Stimulated activated CD8-positive, alpha-beta memory T cell treated with anti-CD3 and anti-CD28 coated beads, Interleukin-4, amount 100 ng/mL, for 1 hour (primary cell): ENCODE results near the gene FAM180A.
"Not testable (repeated sequence)": the region's sequence is repeated elsewhere in the genome, so short reads cannot be mapped to it uniquely, and the experiment has no call there.

ENCODE experiments used
- DNase-seq, 2 donors: peaks; one replicate each; pipeline ENCODE4 v3.0.0-alpha.2; 2020; ENCODE audit warnings: low read depth in 2 of 2, low spot score in 1 of 2

Gene FAM180A

DNA sequence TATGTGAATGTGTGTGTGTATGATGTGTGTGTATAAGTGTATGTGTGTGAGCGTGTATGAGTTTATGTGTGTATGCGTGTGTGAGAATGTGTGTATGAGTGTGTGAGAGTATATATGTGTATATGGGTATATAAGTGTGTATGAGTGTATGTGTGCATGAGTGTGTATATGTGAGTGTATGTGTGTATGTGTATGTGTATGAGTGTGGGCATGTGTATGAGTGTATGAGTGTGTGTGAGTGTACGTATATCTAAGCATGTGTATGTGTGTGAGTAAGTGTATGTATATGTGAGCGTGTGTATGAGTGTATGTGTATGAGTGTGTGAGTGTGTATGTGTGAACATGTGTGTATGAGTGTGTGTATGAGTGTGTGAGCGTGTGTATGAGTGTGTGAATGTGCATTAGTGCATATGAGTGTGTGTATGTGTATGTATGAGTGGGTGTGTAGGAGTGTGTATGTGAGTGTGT lies 33.5 kb downstream of the FAM180A start:
- no peak for DNase-seq

DNA sequence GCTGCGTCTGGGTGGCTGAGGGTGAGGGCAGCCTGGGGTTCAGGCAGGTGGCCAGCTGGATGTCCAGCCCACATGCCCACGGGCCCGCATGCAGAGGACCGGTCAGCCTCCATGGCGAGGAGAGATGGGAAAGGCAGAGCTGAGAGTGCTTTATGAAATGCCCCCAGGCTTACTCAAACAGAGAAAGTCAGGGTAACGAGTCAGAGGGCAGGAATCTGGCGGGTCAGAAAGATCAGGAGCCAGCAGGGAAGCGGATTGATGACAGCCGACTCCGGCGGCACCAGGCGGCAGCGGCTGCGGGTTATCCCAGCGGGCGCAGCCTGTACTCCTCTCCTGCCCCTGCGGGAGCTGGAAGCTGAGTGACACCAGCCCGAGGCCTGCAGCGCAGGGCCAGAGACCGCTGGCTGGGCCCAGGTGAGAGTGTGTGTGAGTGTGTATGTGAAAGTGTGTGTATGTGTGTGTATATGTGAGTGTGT lies 34.0 kb downstream of the FAM180A start:
- DNase-seq, result no peak

- no peak for DNase-seq
These were observed 34.7 kb downstream of the FAM180A start for GRCh38 chr7:135713836-135714470.

DNA sequence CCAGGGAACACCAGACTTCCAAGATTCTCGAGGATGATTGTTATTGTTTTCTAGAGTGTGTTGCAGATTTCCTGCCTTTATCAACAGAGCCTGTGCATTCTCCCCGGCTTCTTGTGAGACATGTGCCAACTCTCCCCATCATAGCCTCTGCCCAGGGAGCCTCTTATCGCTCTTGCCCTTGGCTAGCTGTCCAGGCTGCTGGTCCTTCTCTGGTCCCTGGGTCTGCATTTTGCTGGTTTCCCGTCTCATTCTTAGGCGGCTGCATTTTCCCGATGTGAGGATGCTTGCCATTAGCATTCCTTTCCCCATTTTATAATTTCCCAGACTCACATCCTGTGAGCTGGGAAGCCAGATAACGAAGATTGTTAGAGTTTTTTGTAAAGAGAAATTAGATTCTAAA lies 35.8 kb downstream of the FAM180A start:
- DNase-seq, result no peak

DNA sequence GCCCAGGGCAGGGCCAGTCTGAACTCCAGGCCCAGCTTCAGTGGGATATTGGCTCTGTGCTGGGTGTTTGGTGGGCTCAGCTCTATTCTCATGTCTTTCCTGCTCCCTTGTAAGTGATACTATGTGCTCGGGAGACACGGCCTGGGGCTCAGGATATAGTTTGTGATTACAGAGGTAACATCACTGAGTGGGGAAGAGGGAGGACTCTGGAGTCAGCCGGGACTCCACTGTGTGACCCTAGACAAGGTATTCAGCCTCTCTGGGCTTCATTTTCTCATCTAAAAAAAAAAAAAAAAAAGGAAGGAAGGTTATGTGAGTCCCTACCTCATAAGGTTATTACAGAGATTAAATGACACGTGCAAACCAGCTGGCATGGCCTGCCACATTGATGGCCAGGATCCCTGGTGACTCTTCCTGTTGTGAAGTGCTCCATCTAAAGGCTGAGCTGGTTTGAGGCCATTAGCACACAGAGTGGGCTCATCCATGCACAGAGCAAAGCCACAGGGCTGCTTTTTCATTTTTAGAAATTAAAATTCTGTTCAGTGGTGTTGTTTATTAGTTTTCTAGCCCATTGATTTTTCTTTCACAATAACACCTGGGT lies 36.3 kb downstream of the FAM180A start:
- DNase-seq, result no peak

DNA sequence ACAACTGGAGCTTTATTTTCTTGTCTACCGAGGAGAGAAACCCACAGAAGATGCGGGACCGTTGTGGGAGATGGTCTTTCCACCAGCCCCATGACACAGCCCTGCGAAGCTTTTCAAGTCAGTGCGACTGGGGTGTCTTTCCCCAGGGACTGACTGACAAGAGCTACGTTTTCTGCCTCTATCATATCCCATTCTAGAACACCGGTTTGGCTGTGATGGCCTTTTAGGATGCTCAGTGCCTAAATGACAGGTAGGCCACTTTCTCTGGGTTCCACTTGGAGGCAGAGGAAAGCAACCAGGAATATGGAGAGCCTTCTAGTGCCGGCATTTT lies 37.5 kb downstream of the FAM180A start:
- no peak for DNase-seq

DNA sequence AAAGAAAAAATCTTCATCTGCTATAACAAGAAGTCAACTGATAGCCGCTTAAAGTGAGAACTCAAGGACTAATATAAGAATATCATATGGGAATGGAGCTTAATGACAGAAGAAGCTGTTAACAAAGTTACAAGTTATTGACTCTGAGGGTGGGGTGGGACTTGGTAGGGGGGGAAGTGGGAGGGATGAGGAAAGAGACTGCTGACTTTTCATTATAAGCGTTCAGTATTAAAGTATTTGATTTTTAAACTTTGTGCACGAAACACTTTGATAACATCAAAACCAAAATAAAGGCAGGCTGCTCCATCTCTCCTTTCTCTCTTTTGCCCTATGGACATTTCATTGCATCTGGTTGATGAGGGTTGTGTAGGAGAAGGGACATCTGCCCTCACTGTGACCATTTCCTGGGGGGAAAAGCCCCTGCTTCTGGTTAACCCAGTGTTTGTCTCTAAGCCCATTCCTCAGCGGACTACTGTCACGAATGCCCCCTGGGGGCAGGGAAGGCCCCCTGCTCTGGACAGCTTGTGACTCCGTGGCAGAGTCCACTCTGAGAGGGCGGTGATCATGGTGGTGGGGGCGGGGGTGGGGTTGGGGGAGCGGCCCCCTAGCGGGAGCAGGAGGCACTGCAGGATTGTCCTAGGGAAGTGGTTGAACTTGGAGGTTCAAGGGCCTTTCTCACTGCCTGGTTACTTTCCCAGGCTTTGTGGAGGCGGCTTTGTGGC lies 38.0 kb downstream of the FAM180A start:
- no peak for DNase-seq

GRCh38 chr7:135709508-135709907 lies 39.1 kb downstream of the FAM180A start:
- DNase-seq, result no peak

DNA sequence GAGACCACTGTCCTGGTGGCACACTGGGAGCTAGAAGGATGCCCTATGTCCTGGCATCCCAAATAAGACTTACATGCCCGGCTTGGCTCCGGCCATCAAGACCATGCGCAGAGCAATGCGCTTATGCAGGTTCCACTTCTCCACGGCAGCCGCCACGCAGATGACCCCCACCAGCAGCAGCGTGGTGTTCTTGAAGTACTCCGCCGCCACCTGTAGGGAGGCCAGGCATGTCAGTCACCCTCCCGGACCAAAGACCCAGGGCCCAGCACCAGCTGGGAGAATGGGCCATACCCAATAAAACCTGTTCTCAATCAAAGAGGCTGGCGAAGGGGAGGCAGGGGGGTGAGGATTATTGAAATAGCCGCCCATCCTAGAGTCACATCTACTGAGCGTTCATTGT lies 40.6 kb downstream of the FAM180A start:
- DNase-seq, result no peak

DNA sequence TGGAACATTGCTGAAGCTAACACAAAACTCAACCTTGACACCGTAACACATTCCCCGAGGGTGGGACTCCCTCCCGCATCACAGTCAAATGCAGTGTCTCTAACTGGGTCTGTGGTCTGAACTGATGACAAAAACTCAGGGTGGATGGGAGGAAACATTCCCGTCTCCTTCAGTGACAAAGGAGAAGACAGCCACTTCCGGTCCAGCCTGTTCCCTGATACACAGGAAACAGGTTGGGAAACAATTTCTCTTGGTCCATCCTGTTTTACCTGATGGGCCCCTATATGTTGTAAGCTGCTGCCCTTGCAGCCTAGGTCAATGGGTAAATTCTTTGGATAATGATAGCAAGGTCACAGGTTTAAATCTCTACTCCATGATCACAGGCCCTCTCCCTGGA lies 41.0 kb downstream of the FAM180A start:
- DNase-seq, result no peak

- DNase-seq, result no peak
These were observed 41.6 kb downstream of the FAM180A start for GRCh38 chr7:135706858-135707569.

GRCh38 chr7:135706038-135706742 lies 42.4 kb downstream of the FAM180A start:
- no peak for DNase-seq

DNA sequence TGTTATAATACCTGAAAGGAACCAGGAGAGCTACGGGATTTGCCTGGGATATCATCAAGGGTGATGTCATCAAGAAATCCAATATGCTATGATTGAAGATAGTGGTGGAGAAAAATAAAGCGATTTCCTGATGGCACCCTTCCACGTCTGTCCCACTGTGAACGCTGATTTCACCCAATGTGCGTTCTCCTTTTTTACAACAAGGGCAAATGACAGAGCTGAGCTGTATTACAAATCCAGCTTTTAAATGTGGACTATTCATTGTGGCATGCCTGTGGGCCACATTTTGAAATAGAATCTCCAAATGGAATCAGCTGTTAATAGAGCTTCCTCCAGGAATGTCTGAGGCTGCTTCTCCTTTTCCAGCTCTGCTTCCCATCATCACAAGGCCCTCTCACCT lies 43.9 kb downstream of the FAM180A start:
- no peak for DNase-seq

- DNase-seq, result no peak
These were observed 44.5 kb downstream of the FAM180A start for GRCh38 chr7:135704074-135704473.

- DNase-seq, result no peak
These were observed 51.1 kb downstream of the FAM180A start for GRCh38 chr7:135697276-135698049.

DNA sequence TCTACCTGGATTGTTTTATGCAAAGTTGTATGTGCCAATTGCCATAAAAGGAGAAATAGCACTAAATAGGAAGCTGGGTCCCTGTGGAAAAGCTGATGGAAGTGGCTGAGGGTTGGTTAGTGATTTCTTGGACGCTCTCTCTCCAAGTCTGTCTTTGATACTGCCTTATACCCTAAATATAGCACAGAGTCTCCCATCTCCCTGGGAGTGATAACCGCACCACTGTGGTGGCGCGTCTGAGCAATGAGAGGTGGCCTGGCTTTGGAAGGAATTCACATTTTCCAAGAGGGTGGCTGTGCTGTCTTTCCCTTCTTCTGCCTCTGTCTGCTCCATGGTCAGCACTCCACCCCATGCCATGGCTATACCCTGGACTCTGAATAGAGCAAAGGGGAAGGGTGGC lies 55.1 kb downstream of the FAM180A start:
- DNase-seq, result no peak

GRCh38 chr7:135692606-135693005 lies 56.0 kb downstream of the FAM180A start:
- DNase-seq, result not testable (repeated sequence)

GRCh38 chr7:135692055-135692454 lies 56.6 kb downstream of the FAM180A start:
- DNase-seq, result no peak

DNA sequence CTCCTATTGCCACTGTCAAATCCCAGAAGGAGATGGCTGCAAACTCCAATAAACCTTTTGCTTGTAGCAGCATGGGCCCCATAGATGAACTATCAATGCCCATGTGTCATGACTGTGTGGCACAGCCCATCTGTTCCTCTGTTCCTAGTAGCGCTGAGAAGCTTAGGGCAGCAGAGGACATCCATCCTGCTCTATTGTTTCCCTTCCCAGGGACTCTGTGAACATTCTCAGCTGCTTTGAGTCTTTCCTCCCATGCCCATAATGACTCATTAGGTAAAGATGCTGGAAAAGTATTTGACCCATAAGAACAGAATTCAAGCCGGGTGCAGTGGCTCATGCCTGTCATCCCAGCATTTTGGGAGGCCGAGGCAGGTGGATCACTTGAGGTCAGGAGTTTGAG lies 58.0 kb downstream of the FAM180A start:
- no peak for DNase-seq

DNA sequence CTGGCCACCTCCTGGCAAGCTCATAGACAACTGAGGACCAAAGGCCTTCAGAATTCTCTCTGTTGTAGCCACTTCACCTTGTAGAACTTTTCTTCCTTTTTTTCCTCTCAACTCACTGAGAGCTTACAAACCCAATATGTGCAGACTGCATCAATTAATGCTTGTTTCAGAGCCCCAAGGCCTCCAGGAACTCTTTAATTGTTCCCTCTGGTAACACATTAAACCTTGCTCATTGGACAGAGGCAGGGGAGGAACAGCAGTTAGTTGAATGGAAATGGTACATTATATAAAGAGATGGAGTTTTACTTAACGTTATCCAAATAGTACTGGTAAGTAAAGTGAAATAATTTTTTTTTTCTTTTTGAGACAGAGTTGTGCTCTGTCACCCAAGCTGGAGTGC lies 61.1 kb downstream of the FAM180A start:
- no peak for DNase-seq
